Measurements from ENCODE around the gene TK1. TPM values are rescaled to one million over a fixed set of nuclear protein-coding genes. Genes with fewer than 3 reads are reported as not detected.

TK1 gene
- total and polyA plus RNA-seq, 4 donors: 7.9 to 14.9 (median 10.3) TPM

GRCh38 chr17:78144736-78145641, 41.9 kb downstream of the TK1 start:
- peak; percentile 14 for ATAC-seq (ENCODE audit: insufficient read depth, low FRiP score)
- no peak overlapping the region for H3K4me3 ChIP-seq

GRCh38 chr17:78144147-78144719, 42.6 kb downstream of the TK1 start:
- no peaks in the 10 kb centered on the region for H3K36me3 ChIP-seq (ENCODE audit: control insufficient read depth in 4 of 4, insufficient read depth in 4 of 4, low read length in 4 of 4)
- peak; percentile 92 to 98 (median 95) for DNase-seq
- H3K27me3 ChIP-seq (ENCODE audit: control insufficient read depth in 3 of 3, insufficient read depth in 3 of 3, low read length in 2 of 3): no peaks in the 10 kb centered on the region
- H3K4me3 ChIP-seq: no peak overlapping the region
- 37 to 39% methylated on average over 11 of the region's 11 CpGs for WGBS, 2 donors
- ATAC-seq (ENCODE audit: insufficient read depth, low FRiP score): no peak
- no peaks in the 10 kb centered on the region for H3K9me3 ChIP-seq (ENCODE audit: control insufficient read depth in 4 of 4, insufficient read depth in 3 of 4, low read length in 3 of 4)
- H3K27ac ChIP-seq (ENCODE audit: low read depth in 1 of 2, low read length in 1 of 2): peak overlapping the region in 1 of 2 donors; percentile 55
- H3K4me1 ChIP-seq (ENCODE audit: control insufficient read depth in 5 of 5, insufficient read depth in 5 of 5, low read length in 5 of 5): peaks cover 0 to 29% (median 18%) of the 10 kb centered on the region in 5 donors
- no peak overlapping the region for H3K9ac ChIP-seq (ENCODE audit: insufficient read depth in 1 of 2, low read length in 2 of 2)
- TF ChIP-seq, protein P1, sequence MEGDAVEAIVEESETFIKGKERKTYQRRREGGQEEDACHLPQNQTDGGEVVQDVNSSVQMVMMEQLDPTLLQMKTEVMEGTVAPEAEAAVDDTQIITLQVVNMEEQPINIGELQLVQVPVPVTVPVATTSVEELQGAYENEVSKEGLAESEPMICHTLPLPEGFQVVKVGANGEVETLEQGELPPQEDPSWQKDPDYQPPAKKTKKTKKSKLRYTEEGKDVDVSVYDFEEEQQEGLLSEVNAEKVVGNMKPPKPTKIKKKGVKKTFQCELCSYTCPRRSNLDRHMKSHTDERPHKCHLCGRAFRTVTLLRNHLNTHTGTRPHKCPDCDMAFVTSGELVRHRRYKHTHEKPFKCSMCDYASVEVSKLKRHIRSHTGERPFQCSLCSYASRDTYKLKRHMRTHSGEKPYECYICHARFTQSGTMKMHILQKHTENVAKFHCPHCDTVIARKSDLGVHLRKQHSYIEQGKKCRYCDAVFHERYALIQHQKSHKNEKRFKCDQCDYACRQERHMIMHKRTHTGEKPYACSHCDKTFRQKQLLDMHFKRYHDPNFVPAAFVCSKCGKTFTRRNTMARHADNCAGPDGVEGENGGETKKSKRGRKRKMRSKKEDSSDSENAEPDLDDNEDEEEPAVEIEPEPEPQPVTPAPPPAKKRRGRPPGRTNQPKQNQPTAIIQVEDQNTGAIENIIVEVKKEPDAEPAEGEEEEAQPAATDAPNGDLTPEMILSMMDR (IDR thresholded peaks at IDR 0.05; ENCODE audit: control extremely low read depth, extremely low read depth): no peak

More at GRCh38 chr17:78144736-78145641, 41.9 kb downstream of the TK1 start:
- H3K36me3 ChIP-seq (ENCODE audit: control insufficient read depth in 4 of 4, insufficient read depth in 4 of 4, low read length in 4 of 4): no peaks in the 10 kb centered on the region
- no peak overlapping the region for H3K9ac ChIP-seq (ENCODE audit: insufficient read depth in 1 of 2, low read length in 2 of 2)
- H3K27me3 ChIP-seq (ENCODE audit: control insufficient read depth in 3 of 3, insufficient read depth in 3 of 3, low read length in 2 of 3): no peaks in the 10 kb centered on the region
- no peak for DNase-seq
- H3K27ac ChIP-seq (ENCODE audit: low read depth in 1 of 2, low read length in 1 of 2): peak overlapping the region in 1 of 2 donors; percentile 55
- no peaks in the 10 kb centered on the region for H3K9me3 ChIP-seq (ENCODE audit: control insufficient read depth in 4 of 4, insufficient read depth in 3 of 4, low read length in 3 of 4)
- TF ChIP-seq, protein P1 (IDR thresholded peaks at IDR 0.05; ENCODE audit: control extremely low read depth, extremely low read depth): no peak
- WGBS, 2 donors: 62 to 81% methylated on average over 18 of the region's 18 CpGs
- peaks cover 0 to 29% (median 18%) of the 10 kb centered on the region in 5 donors for H3K4me1 ChIP-seq (ENCODE audit: control insufficient read depth in 5 of 5, insufficient read depth in 5 of 5, low read length in 5 of 5)

- DNase-seq (no peak), ATAC-seq (ENCODE audit: insufficient read depth, low FRiP score) (no peak)
- Histone ChIP-seq H3K9me3 (ENCODE audit: control insufficient read depth in 4 of 4, insufficient read depth in 3 of 4, low read length in 3 of 4) (no peaks in the 10 kb centered on the region), H3K9ac (ENCODE audit: insufficient read depth in 1 of 2, low read length in 2 of 2) (no peak overlapping the region), H3K4me1 (ENCODE audit: control insufficient read depth in 5 of 5, insufficient read depth in 5 of 5, low read length in 5 of 5) (peaks cover 0 to 29% (median 18%) of the 10 kb centered on the region in 5 donors), H3K27me3 (ENCODE audit: control insufficient read depth in 3 of 3, insufficient read depth in 3 of 3, low read length in 2 of 3) (no peaks in the 10 kb centered on the region), H3K36me3 (ENCODE audit: control insufficient read depth in 4 of 4, insufficient read depth in 4 of 4, low read length in 4 of 4) (no peaks in the 10 kb centered on the region), H3K4me3 (no peak overlapping the region), H3K27ac (ENCODE audit: low read depth in 1 of 2, low read length in 1 of 2) (peak overlapping the region in 1 of 2 donors; percentile 29)
- 90 to 93% methylated on average over 21 of the region's 21 CpGs for whole genome bisulfite sequencing, 2 donors
- TF ChIP-seq, protein P1 (IDR thresholded peaks at IDR 0.05; ENCODE audit: control extremely low read depth, extremely low read depth): no peak
Observed at GRCh38 chr17:78143214-78144146, 43.4 kb downstream of the TK1 start.
